ENCODE measurements around the gene RRP15.

- TF ChIP-seq, protein P1, sequence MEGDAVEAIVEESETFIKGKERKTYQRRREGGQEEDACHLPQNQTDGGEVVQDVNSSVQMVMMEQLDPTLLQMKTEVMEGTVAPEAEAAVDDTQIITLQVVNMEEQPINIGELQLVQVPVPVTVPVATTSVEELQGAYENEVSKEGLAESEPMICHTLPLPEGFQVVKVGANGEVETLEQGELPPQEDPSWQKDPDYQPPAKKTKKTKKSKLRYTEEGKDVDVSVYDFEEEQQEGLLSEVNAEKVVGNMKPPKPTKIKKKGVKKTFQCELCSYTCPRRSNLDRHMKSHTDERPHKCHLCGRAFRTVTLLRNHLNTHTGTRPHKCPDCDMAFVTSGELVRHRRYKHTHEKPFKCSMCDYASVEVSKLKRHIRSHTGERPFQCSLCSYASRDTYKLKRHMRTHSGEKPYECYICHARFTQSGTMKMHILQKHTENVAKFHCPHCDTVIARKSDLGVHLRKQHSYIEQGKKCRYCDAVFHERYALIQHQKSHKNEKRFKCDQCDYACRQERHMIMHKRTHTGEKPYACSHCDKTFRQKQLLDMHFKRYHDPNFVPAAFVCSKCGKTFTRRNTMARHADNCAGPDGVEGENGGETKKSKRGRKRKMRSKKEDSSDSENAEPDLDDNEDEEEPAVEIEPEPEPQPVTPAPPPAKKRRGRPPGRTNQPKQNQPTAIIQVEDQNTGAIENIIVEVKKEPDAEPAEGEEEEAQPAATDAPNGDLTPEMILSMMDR (IDR thresholded peaks at IDR 0.05): no peak
- TF ChIP-seq POLR2A (IDR thresholded peaks at IDR 0.05): no peak
Measured at GRCh38 chr1:218266356-218266755, 18.7 kb upstream of the RRP15 start.

All from prostate gland (tissue), 2 donors.